Measurements from ENCODE around the gene PFN4.

DNA sequence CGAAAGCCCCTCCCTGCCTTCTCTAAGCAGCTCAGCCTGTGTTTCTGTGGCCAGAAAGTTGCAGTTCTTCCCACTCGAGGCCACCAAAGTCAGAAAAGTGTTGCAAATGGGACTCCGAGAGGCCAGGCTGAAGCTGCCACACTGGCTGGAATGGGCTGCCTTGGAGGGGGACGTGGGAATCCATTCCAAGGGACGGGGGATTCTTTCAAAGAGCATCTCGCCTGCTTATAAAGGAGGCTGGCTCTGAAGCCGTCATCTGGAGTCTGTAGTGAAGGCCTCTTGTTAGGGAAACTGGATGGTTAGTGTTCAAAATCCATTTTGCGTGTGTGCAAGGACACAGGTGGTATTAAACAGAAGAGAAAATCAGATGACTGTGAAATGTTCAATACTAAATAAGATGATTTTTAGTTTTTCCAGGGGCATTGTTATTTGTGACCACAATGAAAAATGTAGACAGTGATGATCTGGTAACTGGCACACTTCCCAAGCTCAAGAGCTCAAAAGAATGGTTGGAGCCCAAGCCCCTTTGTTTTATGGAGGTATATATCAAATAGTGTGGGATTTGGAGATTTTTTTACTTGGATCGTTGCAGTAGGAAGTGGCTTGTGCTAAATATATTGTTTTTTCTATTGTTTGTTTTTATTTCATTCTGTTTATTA lies 917 bp upstream of the PFN4 start:
- TF ChIP-seq, protein P1, sequence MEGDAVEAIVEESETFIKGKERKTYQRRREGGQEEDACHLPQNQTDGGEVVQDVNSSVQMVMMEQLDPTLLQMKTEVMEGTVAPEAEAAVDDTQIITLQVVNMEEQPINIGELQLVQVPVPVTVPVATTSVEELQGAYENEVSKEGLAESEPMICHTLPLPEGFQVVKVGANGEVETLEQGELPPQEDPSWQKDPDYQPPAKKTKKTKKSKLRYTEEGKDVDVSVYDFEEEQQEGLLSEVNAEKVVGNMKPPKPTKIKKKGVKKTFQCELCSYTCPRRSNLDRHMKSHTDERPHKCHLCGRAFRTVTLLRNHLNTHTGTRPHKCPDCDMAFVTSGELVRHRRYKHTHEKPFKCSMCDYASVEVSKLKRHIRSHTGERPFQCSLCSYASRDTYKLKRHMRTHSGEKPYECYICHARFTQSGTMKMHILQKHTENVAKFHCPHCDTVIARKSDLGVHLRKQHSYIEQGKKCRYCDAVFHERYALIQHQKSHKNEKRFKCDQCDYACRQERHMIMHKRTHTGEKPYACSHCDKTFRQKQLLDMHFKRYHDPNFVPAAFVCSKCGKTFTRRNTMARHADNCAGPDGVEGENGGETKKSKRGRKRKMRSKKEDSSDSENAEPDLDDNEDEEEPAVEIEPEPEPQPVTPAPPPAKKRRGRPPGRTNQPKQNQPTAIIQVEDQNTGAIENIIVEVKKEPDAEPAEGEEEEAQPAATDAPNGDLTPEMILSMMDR (IDR thresholded peaks at IDR 0.05): no peak
- no peak for TF ChIP-seq POLR2A (IDR thresholded peaks at IDR 0.05)
